ENCODE data around the gene PYGL.

Gene PYGL

DNA sequence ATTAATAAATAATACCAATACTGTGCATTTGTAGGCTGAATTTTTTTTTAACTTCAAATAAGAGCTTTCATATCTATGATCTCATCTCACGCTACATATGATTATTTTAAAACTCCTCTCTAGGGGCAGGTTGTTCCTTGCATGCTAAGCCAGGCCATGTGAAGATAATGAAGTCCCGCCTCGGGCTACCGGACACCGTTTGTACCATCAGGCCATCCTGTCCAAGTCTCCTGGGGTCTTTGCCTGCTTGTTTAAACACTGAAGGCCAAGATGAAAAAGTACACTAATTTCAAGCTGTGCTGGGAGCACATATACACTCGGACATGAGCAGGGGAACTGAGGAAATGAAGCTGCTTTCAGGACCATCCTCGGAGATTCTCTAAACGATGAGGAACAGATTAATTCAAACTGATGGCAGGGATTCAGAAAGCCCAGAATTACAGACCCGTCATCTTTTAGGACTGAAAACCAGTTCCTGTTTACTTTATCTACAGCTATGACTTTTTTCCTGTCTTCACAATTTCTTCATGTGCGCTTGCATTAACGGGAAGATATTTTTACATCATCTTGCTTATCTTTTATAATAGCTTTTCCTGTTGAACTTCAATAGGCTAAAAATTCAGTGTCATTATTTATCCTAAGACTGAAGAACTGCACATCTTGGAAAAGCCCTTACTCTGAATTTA lies 78.7 kb downstream of the PYGL start:
- TF ChIP-seq, protein P1, sequence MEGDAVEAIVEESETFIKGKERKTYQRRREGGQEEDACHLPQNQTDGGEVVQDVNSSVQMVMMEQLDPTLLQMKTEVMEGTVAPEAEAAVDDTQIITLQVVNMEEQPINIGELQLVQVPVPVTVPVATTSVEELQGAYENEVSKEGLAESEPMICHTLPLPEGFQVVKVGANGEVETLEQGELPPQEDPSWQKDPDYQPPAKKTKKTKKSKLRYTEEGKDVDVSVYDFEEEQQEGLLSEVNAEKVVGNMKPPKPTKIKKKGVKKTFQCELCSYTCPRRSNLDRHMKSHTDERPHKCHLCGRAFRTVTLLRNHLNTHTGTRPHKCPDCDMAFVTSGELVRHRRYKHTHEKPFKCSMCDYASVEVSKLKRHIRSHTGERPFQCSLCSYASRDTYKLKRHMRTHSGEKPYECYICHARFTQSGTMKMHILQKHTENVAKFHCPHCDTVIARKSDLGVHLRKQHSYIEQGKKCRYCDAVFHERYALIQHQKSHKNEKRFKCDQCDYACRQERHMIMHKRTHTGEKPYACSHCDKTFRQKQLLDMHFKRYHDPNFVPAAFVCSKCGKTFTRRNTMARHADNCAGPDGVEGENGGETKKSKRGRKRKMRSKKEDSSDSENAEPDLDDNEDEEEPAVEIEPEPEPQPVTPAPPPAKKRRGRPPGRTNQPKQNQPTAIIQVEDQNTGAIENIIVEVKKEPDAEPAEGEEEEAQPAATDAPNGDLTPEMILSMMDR (IDR thresholded peaks at IDR 0.05), result no peak

DNA sequence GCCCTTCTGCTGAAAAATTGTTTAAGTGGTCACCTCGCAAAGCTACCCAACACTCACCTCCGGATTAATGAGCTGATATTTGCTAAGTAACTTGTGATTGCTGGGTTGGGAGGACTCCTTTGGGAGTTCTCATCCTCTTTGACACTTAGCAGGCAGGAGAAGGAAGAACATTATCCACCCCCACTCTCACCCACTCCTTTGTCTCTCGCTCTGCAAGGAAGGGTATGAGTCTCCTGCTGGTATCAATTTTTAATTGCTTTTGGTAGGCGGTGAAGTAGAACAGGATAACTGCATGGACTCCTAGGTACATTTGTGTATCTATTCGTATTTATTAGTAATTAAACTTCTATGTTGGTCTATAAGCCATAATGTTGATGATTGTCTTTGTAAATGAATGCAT lies 79.3 kb downstream of the PYGL start:
- TF ChIP-seq, protein P1 (IDR thresholded peaks at IDR 0.05), result no peak

DNA sequence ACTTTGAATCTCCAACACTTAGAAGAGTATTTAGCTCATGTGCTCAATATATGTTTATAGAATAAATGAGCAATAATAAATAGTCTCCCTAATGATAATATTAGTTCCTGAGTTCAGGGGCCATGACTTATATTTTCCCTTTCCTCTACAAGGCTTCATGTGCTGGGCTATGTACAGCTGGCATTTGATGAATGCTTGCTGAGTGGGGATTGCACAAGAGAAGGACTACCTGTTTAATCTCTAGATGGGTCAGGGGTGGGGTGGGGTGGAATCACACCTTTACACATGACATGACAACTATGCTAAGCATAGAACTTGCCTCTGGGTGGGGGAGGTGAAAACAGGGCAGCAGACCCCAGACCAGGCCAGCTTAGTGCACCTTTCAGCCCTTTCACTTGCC lies 80.0 kb downstream of the PYGL start:
- TF ChIP-seq, protein P1 (IDR thresholded peaks at IDR 0.05), result no peak

DNA sequence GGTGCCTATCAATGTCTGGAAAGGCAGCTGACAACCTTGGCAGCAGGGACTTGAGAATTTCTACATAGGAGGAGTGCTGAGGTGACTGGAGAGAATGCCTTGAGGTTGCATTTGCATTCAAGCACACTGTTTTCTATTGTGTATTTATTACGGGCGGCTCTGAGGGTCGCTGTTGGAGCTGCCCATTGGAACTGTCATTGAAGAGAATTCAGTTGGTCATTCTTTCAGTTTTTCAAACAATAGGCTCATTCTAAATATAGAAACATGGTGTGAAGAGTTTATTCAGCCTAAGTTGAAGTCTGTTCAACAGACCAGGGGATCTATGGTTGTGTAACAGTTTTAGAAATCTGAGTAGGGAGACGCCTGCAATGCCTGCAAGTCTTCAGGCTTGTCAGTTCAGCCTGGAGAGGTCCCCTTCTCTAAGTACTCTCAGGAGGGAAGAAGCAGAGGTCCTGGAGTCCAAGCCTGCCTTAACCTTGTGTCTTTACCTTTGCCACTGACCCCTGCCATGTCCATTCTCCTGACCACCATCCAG lies 82.2 kb downstream of the PYGL start:
- TF ChIP-seq, protein P1 (IDR thresholded peaks at IDR 0.05), result no peak

DNA sequence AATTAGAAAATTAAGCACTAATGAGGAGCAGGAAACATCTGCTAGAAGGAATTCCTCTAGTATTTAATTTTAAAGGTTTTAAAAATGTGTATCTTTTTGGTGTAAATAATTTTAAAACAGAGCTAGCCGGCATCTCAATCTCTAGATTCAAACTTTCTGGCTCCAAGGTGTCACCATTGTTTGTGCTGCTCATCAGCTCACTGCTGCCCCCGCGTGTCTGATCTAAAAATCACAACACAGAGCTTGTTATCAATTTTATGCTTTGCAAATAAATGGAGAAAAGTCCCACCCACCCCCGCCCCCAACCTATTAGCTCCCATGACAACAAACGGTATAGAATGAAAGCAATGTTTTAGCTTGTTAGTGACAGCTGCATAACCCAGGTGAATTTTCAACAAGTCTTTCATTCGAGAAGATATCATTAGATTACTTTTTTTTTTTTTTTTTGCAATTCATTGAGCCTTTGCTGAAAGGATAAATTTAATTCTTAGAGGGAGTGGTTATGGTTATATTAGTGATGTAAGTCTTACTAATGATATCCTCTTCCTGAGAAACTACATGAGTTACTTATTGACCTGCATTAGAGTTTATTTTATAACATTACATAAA lies 83.7 kb downstream of the PYGL start:
- TF ChIP-seq, protein P1 (IDR thresholded peaks at IDR 0.05), result peak; percentile 76

DNA sequence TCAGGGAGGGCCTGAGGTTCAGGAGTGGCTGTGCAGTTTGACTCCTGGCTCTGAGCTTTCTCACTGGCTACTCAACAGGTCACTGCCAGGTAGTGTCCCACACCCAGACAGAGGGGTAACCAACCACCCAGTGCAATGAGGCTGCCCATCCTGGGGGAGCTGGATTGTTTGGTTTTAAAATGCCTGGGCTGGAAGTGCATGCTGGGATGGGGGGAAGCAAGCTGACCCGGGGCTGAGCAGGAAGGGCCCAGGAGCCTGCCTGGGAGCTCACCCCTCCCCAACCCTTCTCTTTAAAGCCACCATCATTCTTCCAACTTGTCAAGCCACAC lies 85.0 kb downstream of the PYGL start:
- TF ChIP-seq, protein P1 (IDR thresholded peaks at IDR 0.05), result no peak

DNA sequence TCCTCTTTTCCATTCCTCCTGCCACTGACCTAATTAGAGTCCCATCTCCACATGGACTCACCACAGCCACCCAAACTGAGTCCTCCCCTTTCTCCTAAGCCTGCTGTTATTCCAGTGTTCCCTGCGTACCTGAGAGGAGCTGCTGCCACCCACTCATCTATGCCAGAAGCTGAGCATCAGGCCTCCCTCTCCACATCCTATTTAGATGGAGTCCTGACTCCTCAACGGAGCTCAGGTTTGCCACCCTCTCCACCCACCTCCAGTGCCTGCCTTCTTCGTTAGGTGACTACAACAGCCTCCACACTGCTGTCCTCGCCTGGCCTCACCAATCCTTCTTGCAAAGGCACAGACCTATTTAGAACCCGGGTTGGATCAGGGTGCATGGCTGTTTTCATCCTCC lies 87.6 kb downstream of the PYGL start:
- TF ChIP-seq, protein P1 (IDR thresholded peaks at IDR 0.05), result no peak

All from LNCAP (cell line).